Esophagus (tissue), 2 donors: ENCODE results near the gene CRY1. TPM values are rescaled to one million over a fixed set of nuclear protein-coding genes. Genes with fewer than 3 reads are reported as not detected.

Source experiments
- H3K27ac ChIP-seq, 2 donors: one replicate each; pipeline ENCODE4 v1.5.1; 2013; ENCODE audit warnings: low read depth in 2 of 2, mild to moderate bottlenecking in 2 of 2, inconsistent platforms in 1 of 2, low read length in 1 of 2, moderate library complexity in 1 of 2
- H3K27me3 ChIP-seq, 2 donors: one replicate each; pipeline ENCODE4 v1.6.1; 2013; ENCODE audit warnings: low read length in 2 of 2, control low read depth in 1 of 2, mild to moderate bottlenecking in 1 of 2; ENCODE audit not compliant: insufficient read depth in 2 of 2, control insufficient read depth in 1 of 2
- H3K36me3 ChIP-seq, 2 donors: one replicate each; pipeline ENCODE4 v1.6.1; 2013; ENCODE audit warnings: low read length in 1 of 2; ENCODE audit not compliant: control insufficient read depth in 2 of 2, insufficient read depth in 2 of 2
- H3K4me1 ChIP-seq, 2 donors: one replicate each; pipeline ENCODE4 v1.6.1; 2013; ENCODE audit warnings: low read length in 1 of 2; ENCODE audit not compliant: control insufficient read depth in 2 of 2, insufficient read depth in 2 of 2
- H3K4me3 ChIP-seq, 2 donors: one replicate each; pipeline ENCODE4 v1.5.1; 2013; ENCODE audit warnings: low read length in 2 of 2, mild to moderate bottlenecking in 2 of 2, low read depth in 1 of 2, moderate library complexity in 1 of 2
- H3K9me3 ChIP-seq, 2 donors: one replicate each; pipeline ENCODE4 v1.6.1; 2013; ENCODE audit warnings: mild to moderate bottlenecking in 2 of 2, low read depth in 1 of 2, low read length in 1 of 2, moderate library complexity in 1 of 2; ENCODE audit not compliant: control insufficient read depth in 2 of 2, insufficient read depth in 1 of 2
- WGBS, 2 donors: extraction: QIAGEN DNeasy Blood & Tissue Kit; methylation state at CpG; one replicate each; pipeline ENCODE4 v1.1.7; 2013; 5-methylcytosine and 5-hydroxymethylcytosine counted together
- polyA plus RNA-seq, 2 donors: library from polyadenylated mRNA; stranded (reverse); fragments of 200-250 nt; gene quantifications; one replicate each; pipeline ENCODE4 v1.2.3, GENCODE V29; 2013
- donor health status: healthy with polysubstance abuse.
- donor health status: Bipolar disorder and iron deficiency.

CRY1 gene
- polyA plus RNA-seq, 2 donors, result 4.1 to 4.8 TPM

- 11 to 15% methylated on average over 1 of the region's 1 CpG for WGBS, 2 donors
- peak overlapping the region in 1 of 2 donors; percentile 79 for H3K4me3 ChIP-seq
- H3K9me3 ChIP-seq, result no peaks in the 10 kb centered on the region
- no peak overlapping the region for H3K27ac ChIP-seq
- H3K4me1 ChIP-seq, result peaks cover 0 to 4% of the 10 kb centered on the region in 2 donors
- no peaks in the 10 kb centered on the region for H3K36me3 ChIP-seq
- H3K27me3 ChIP-seq, result peaks cover 0 to 2% of the 10 kb centered on the region in 2 donors
Observed at GRCh38 chr12:106957583-106957982, 135.8 kb downstream of the CRY1 start.

GRCh38 chr12:106956048-106956578, 137.2 kb downstream of the CRY1 start:
- H3K4me1 ChIP-seq, result peaks cover 0 to 4% of the 10 kb centered on the region in 2 donors
- H3K36me3 ChIP-seq, result no peaks in the 10 kb centered on the region
- peaks cover 0 to 3% of the 10 kb centered on the region in 2 donors for H3K27me3 ChIP-seq
- peak overlapping the region; percentile 79 to 91 for H3K4me3 ChIP-seq
- H3K9me3 ChIP-seq, result no peaks in the 10 kb centered on the region
- peak overlapping the region; percentile 90 to 93 for H3K27ac ChIP-seq
- WGBS, 2 donors, result 0 to 1% methylated on average over 22 to 34 of the region's 34 CpGs

- WGBS, 2 donors, result 0 to 1% methylated on average over 40 to 88 of the region's 88 CpGs
Observed at GRCh38 chr12:106955377-106956047, 137.8 kb downstream of the CRY1 start, which contains the start of gene TMEM263. Gene TMEM263 (plus strand): TSS chr12:106955907. CDS start chr12:106967117, 11,210 bp downstream.

GRCh38 chr12:106954462-106955376, 138.6 kb downstream of the CRY1 start:
- Histone ChIP-seq H3K27ac (peak overlapping the region; percentile 90 to 93), H3K36me3 (no peaks in the 10 kb centered on the region), H3K27me3 (peaks cover 0 to 3% of the 10 kb centered on the region in 2 donors), H3K4me1 (peaks cover 0 to 4% of the 10 kb centered on the region in 2 donors), H3K9me3 (no peaks in the 10 kb centered on the region), H3K4me3 (peak overlapping the region; percentile 79 to 91)
- WGBS, 2 donors, result 30 to 39% methylated on average over 36 of the region's 36 CpGs

More at GRCh38 chr12:106955377-106956047, 137.8 kb downstream of the CRY1 start, which contains the start of gene TMEM263:
- H3K27ac ChIP-seq, result peak within 1 kb of the TSS; percentile 90 to 93
- H3K36me3 ChIP-seq, result no peaks in the 10 kb centered on the region
- peaks cover 0 to 4% of the 10 kb centered on the region in 2 donors for H3K4me1 ChIP-seq
- H3K4me3 ChIP-seq, result peak within 1 kb of the TSS; percentile 79 to 91
- no peaks in the 10 kb centered on the region for H3K9me3 ChIP-seq
- peaks cover 0 to 3% of the 10 kb centered on the region in 2 donors for H3K27me3 ChIP-seq

- H3K4me1 ChIP-seq, result peaks cover 0 to 3% of the 10 kb centered on the region in 2 donors
- WGBS, 2 donors, result 61 to 68% methylated on average over 12 of the region's 12 CpGs
- peaks cover 0 to 3% of the 10 kb centered on the region in 2 donors for H3K27me3 ChIP-seq
- H3K27ac ChIP-seq, result no peak overlapping the region
- no peaks in the 10 kb centered on the region for H3K9me3 ChIP-seq
- H3K4me3 ChIP-seq, result no peak overlapping the region
- H3K36me3 ChIP-seq, result no peaks in the 10 kb centered on the region
Observed at GRCh38 chr12:106953352-106954250, 139.7 kb downstream of the CRY1 start.

GRCh38 chr12:106950591-106950990, 142.8 kb downstream of the CRY1 start:
- no peaks in the 10 kb centered on the region for H3K36me3 ChIP-seq
- H3K27me3 ChIP-seq, result peaks cover 0 to 3% of the 10 kb centered on the region in 2 donors
- peaks cover 0 to 3% of the 10 kb centered on the region in 2 donors for H3K4me1 ChIP-seq
- no peak overlapping the region for H3K27ac ChIP-seq
- H3K9me3 ChIP-seq, result no peaks in the 10 kb centered on the region
- WGBS, 2 donors, result 95 to 97% methylated on average over 5 of the region's 5 CpGs
- no peak overlapping the region for H3K4me3 ChIP-seq

- no peak overlapping the region for H3K27ac ChIP-seq
Observed at GRCh38 chr12:106947461-106947860, 145.9 kb downstream of the CRY1 start.

GRCh38 chr12:106945261-106945851, 148.0 kb downstream of the CRY1 start:
- H3K27ac ChIP-seq, result no peak overlapping the region
- H3K4me3 ChIP-seq, result no peak overlapping the region
- no peaks in the 10 kb centered on the region for H3K36me3 ChIP-seq
- no peaks in the 10 kb centered on the region for H3K4me1 ChIP-seq
- H3K9me3 ChIP-seq, result no peaks in the 10 kb centered on the region
- WGBS, 2 donors, result 19 to 22% methylated on average over 1 of the region's 1 CpG
- H3K27me3 ChIP-seq, result no peaks in the 10 kb centered on the region

More at GRCh38 chr12:106947461-106947860, 145.9 kb downstream of the CRY1 start:
- Histone ChIP-seq H3K27me3 (no peaks in the 10 kb centered on the region), H3K9me3 (no peaks in the 10 kb centered on the region), H3K4me3 (no peak overlapping the region), H3K4me1 (no peaks in the 10 kb centered on the region), H3K36me3 (no peaks in the 10 kb centered on the region)
